Measurements from ENCODE around the gene HOXA6.
A peak's percentile ranks its signal among the peaks of the same experiment; 100 is the strongest.

The HOXA6 gene

DNA sequence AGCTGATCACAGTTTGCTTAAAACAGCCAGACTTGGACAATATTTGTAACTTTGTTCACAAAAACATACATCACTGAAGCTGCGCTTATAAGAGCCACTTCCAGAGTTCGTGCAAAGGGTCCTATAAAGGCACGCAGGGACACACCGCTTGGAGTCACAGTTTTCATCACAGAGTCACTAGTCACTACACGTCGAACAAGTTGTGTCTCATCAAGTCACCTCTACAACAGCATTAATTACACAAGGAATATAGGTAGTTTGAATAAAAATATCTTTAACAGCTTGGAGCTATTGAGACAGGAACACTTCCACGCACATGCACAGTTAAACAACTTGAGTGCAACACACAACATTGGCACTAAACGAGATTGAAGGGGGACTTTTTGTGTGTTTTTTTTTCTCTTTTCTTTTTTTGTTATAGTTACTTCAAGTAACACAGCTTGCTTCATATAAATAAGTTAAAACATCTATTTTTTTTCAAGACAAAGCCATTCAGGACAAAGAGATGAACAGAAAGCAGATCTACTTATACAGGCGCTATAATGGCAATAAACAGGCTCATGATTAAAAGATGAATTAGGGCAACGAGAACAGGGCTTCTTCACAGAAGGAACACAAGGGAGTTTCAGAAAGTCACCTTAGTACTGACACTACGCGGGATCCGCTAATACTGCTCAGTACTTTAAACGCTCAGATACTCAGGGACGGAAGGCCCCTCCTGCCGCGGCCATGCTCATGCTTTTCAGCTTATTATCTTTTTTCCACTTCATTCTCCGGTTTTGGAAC, 6.2 kb downstream of the HOXA6 start:
- DNase-seq (ENCODE audit: low read depth in 1 of 2, low spot score in 1 of 2): no peak

DNA sequence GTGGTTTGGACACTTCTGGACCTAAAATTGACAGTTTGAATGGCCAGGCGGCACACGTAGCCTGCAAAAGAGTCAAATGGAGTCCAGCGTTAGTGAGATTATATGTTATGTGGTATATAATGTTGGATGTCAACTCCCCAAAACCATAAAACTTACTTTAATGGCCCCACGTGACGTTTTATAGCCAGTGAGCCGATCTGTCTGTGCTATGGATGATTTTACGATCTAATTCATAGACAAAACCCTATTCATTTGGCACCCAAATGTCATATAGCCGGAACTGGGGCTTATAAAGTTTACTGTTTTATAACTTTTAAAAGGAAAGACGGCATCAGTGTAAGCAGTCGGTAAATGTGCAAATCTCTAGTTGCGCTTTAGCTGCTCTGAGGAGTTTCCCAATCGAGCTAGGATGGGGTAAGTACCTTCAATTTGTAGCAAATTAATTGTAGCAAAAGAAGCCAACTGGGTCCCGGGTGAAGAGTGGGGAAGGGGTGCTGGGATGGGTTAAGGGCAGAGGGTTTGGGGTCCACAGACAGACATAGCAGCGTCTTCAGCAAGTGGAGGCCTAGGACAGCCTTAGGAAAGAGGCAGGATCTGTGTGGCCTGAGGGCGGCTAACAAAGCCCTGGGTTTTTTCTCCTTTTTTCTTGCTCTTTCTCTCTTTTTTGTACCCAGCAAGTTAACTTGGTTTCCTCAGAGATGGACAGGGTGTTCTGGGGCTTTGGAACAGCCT, 7.3 kb downstream of the HOXA6 start:
- DNase-seq (ENCODE audit: low read depth in 1 of 2, low spot score in 1 of 2): no peak

DNA sequence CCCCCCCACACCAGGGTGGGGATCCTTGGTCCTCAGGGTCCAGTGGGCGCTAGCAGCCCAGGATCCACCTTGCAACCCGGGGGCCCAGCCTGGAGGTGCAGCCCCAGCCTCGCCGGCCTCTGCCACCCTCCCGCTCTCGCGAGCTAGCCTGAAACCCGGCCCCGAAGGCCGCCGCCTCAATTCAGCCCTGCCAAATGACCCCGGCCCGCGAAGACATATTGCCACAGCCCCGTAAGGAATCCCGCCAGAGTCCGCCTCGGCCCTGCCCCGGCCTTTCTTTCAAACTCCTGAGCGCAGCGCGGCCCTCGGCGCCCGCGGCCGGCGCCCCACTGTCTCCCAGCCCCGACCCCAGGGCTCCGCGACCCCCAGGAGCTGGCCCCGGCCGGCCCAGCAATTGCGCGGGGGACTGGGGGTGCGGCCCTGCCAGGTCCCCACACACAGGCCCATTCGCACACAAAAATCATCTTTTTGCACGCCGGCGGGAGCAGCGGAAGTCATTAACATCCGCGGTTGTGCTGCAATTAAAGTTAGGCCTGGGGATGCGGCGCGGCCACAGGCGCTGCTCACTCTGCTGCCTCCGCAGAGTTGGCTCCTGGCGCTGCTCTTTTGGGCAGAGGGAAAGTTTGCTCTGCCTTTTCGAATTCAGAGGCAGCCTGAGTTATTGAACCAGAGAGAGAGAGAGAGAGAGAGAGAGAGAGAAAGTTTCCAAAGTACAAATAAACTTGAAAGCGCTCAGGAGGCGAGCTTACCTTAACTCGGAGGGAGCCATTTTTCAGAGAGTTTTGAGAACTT, 8.0 kb downstream of the HOXA6 start:
- no peak for DNase-seq (ENCODE audit: low read depth in 1 of 2, low spot score in 1 of 2)

DNA sequence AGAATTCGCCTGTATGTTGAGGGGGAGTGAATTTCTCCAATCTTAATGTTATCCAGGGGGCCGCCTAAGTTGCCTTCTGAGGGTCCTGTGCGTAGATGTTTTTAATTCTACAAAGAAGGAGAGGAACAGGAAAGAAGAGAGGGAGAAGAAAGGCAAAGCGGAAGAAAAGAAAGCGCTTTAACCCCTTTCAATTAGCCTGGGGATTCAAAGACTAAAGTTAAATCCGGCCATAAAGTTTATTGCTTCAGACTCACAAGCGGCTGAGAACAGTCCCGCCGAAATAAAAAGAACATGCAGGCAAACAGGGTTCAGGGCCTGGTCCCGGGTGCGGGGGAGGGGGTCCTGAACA, 8.6 kb downstream of the HOXA6 start:
- DNase-seq (ENCODE audit: low read depth in 1 of 2, low spot score in 1 of 2): no peak

DNA sequence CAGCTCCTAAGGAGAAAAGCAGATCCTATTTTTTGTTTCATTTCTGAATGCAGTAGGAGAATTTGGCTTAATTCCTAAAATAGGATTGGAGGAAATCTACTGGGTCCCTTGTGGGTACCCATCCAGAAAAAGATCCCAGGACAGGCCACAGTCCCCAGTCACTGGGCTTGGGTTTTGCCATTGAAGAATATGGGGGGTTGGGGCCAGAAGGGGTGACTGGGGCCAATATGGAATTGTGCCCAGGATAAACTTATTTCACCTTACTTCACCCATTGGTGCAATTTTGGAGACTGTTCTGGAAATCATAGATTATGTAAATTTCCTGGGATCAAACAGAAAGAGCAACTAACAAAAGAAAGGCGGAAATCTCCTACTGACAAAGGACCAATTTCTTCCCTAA, 9.1 kb downstream of the HOXA6 start:
- no peak for DNase-seq (ENCODE audit: low read depth in 1 of 2, low spot score in 1 of 2)

DNA sequence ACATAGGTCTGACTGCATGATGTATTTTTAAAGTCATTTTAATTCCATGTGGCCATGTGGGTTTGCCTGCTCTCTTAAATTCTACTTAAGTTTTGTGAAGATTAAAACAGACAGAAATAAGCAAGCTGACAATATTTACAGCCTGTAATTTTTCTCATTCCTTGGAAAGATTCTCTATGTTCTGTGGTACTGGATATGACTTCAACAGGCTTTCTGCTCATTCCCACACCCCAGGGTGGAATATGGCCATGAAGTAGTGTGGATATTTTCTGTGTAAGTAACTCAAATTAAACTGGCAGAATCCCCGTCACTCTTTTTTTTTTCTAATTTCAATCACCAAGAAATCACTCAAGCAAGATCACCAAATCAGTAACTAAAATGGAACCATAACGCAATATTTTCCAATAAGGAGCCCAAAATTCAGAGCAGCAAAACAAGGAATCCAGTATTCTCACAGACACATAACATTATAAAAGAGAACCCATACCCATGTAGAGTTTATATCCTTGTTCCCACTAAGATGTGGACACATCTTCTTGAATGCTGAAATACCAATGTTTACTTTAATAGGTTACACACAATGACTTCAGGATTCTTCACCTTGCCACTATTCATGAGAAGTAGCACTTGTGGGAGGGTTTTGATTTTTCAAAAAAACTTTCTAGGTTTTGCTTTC, 9.8 kb downstream of the HOXA6 start:
- no peak for DNase-seq (ENCODE audit: low read depth in 1 of 2, low spot score in 1 of 2)

DNA sequence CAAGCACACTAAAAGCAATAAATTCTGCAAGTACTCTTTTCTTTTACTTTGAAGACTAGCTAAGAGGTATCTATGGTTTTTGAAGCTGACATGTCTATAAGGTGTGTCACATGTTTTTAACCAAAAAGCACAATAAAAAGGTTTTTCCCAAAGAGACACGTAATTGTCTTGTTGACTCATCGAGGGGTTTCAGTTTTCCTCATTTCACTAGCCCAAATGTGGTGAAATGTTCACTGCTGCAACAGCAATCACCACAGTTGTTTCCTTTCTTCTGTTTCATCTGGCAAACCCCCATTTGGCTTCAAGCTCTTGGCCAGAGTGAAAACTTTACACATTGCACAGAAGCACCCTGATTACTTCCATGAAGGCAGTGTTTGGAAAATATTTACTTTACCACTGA, 13.2 kb downstream of the HOXA6 start:
- peak in 1 of 2 donors; percentile 21 for DNase-seq (ENCODE audit: low read depth in 1 of 2, low spot score in 1 of 2)

DNA sequence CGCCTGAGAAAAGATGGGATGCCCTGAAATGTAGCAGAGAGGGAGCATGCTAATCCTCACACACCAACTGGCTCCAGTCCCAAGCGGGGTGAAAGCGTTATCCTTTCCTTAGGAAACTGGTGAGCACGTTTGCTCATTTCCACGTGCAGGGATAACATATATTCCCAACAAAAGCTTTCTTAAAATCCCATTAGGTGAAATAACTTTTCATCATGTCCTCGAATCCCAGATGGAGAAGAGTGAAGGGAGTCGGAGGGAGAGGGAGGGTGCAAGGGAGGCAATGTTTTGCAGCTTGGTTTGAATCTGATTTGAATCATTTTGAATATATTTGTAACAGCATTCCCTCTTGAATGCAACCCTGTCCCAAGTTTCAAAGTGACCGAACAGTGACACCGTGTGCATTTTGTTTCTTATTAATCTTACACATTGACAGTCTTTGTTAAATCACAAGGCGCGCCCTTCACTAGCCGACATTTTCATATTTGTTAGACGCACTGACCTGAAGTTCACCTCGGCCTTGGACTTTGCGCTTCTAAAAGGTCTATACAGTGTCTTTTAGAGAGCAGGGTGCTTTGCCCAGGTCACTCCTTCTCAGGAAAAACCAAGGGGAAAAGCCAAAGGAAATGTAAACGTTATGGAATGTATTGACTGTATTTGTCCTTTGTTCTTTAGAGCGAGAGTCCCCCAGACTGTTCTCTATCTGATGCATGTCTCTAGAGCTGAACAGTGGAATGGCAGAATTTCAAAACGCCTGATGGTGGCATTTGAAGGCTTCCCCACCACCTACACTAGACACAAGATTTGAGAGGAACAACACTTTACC, 14.0 kb downstream of the HOXA6 start:
- no peak for DNase-seq (ENCODE audit: low read depth in 1 of 2, low spot score in 1 of 2)

DNA sequence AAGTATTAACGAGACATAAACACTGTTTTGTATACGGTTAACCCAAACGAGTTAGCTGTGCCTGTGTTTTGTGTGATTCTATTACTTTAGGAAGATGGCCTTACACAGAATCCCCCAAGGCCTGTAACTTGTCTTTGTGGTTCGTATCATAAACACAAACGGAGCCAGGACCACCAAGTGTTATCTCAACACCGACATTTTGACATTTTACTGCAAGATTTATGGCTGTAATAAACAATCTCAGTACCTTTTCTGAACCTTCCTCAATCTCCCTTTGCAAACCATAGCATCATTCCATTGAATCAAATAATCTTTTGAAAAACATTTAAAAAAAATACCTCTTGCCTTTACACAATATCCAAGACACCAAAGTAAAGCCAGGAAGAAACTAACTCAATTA, 14.6 kb downstream of the HOXA6 start:
- no peak for DNase-seq (ENCODE audit: low read depth in 1 of 2, low spot score in 1 of 2)

DNA sequence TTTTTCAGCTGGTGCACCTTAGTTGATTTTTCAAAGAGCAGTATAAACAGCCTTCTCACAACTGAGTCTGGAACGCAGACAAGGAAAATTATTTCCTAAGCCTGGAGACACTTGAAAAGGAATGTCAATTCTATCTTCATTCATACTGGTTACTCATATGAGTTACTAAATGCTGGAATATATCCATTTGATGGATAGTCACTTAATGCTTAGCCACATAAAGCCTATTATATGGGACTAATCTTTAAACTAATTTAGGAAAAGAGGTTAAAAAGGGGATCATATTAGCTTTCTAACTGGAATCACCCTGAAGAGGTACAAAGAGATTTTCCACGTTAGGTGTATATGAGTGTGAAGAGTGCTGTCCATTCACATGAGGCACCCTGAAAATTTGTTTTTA, 15.4 kb downstream of the HOXA6 start:
- DNase-seq (ENCODE audit: low read depth in 1 of 2, low spot score in 1 of 2): no peak

DNA sequence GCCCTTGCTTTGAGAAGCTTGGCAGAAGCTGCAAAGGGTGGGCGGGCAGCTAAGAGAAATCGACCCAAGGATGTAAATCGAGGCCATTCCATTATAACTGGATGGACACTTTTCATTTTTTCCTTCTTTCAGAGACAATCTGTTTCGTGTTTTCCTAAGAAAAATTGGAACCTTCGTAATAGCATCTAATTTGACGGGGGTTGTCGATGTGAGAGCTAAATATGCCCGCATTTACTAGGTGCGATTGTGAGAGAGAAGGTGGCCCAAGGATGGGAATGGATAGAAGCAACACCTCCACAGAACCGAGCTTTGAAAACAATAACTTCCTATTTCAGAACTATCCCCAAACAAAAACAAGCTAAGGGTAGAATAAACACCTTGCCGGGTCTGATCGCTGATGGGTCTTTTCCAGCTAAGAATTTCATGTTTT, 16.2 kb downstream of the HOXA6 start:
- no peak for DNase-seq (ENCODE audit: low read depth in 1 of 2, low spot score in 1 of 2)

DNA sequence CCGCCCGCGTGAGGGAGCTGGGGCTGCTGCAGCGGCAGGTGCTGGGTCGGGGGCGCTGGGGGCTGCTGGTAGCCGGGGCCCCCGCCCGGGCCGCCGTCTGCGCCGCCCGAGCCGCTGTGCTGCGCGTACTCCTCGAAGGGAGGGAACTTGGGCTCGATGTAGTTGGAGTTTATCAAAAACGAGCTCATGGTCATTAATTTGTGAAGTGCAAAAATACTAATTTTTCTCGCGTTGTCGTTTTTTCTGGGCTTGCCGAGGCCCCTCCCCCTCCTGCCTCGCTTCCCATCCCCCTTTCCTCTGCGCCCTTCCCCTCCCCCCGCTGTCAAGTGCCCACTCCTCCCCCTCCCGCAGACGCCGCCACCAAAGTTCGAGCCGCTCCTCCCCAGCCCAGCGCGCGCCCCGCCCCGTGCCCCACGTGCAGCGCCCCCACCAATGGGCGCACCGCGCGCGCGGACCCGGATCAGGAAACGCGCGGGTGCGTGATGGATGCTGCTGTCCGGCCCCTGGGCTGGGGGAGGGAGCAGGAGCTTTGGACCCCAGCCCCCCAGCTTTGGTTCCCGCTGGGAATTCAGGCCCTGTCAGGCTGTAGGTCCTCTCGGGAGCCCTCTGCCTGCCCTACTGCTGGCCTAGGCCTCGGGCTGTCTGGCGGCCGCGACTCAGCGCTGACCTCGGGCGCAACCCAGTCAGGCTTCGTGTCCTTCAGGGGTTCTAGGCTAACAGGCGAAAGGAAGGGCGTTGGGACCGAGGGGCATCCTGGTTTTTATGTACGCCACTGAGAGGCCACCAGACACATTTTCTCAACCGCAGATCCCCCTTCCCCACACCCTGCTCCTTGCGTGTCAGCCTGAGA, 16.8 kb downstream of the HOXA6 start, which contains the start of gene HOXA4:
Gene HOXA4 (minus strand): TSS at position 218 of the 850 bp plus-strand sequence. CDS start 24 bp downstream, at position 194.
- peak; percentile 46 to 55 for DNase-seq (ENCODE audit: low read depth in 1 of 2, low spot score in 1 of 2)

DNA sequence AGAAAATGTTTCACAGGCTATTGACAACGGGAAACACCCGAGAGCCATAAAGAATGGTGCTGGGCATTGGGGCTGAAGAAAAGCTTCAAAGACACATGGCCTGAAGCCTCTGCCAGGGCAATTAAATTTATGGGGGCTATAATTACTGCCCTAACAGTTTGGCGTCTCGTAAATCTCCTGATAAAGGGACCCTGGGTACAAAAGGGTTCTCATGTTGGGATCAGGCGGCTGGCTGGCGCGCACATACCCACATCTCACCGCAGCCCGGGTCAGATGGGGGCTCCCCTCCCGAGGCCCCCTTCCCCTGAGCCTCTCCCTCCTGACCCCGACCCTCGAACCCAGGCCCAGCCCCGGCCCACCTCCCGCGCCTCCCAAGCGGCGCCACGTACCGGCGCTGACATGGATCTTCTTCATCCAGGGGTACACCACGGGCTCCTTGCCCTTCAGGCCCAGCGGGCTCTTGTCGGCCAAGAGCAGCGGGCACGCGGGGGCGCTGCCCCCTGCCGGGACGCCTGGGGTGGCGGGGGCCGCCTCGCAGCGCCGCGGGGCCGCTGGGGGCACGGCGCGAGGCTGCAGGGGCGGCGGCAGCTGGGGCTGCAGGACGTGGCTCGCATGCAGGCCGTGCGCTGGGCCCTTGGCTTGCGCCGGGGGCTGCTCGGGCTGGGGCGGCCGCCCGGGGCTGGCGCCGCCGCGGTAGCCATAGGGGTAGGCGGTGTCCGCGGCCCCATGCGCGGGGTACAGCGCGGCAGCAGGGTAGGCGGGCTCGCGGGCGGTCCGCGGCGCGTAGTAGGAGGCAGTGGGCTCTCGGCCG, 17.6 kb downstream of the HOXA6 start:
- no peak for DNase-seq (ENCODE audit: low read depth in 1 of 2, low spot score in 1 of 2)

DNA sequence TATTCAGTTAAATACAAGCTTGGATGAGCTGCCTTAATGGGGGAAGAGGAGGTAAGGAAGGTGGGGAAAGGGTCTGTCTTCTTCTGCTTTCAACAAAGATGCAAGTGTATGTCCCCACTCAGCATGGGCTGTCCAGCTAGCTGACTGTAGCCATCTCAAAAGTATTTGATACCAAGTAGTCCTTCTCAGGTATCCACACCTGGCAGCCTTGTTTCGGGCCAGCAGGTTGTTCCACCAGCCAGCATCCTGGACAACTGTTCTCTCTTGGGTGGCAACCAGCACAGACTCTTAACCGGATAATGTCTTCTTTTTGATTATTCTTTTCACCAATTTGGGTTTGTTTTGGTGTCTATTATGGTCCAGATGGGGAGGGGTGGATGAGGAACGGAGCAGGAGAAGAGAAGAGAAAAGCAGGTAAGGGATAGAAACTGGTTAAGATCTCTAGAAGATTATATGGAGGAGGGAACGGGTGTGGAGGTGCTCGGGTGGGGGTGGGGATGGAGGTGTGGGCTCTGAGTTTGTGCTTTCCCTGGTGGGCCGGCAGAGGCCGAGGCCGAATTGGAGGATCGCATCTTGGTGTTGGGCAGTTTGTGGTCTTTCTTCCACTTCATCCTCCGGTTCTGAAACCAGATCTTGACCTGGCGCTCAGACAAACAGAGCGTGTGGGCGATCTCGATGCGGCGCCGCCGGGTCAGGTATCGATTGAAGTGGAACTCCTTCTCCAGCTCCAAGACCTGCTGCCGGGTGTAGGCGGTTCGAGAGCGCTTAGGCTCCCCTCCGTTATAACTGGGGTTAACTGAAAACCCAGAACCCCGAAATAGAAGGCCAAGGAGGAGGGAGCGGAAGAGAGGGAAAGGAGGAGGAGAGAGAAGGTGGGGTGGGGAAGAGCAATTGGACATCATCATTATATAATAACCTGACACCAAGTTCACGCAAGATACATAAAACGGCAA, 18.5 kb downstream of the HOXA6 start:
- DNase-seq (ENCODE audit: low read depth in 1 of 2, low spot score in 1 of 2): no peak

DNA sequence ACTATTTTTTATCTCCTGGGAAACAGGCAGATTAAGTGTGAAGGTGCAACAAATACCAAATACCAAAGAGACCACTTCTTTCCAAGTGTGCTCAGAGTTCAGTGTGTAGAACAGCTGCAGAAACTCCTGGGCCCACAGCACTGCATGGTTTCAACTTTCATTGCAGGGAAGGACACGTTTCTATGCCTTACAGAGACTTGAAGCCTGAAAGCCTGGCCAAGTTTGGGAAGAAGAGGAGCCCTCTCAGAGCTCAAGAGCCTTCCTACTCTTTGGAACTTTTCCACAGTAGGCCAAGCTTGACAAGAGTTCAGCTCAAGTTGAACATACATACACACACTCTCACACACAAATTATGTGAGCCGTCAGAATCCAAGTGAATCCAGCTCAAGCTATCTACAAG, 19.5 kb downstream of the HOXA6 start:
- DNase-seq (ENCODE audit: low read depth in 1 of 2, low spot score in 1 of 2): no peak

DNA sequence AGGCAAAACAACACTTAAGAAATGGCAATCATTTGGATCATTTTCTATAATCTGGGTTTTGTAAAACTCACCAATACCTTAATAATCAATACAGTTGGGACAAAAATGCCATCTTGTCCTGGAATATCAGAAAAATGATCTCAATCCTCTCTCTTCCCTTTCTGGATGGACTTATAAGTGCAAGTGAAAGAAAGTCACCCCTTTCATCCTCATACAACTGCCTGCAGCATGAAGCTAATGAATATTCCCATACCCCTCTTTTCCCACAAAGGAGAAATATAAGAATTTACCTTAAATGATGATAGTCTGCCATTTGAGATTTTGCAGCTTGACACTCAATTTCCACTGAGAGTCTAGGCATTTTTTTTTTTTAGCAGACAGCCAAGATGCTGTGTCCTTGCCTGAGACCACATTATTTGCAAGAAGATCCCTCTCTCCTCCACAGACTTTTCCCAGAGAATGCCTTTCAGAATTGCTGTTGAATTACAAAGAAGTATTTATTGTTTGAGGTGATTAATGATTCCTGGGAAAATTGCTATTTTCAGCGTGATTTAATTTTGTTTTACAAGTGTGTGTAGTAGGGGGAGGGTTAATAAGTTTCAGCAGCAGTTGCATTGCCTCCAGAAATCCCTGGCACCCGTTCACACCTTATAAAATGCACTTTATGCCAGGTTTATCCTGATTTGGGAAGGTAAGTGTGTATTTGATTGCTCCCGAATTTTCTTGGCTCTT, 20.8 kb downstream of the HOXA6 start:
- no peak for DNase-seq (ENCODE audit: low read depth in 1 of 2, low spot score in 1 of 2)

DNA sequence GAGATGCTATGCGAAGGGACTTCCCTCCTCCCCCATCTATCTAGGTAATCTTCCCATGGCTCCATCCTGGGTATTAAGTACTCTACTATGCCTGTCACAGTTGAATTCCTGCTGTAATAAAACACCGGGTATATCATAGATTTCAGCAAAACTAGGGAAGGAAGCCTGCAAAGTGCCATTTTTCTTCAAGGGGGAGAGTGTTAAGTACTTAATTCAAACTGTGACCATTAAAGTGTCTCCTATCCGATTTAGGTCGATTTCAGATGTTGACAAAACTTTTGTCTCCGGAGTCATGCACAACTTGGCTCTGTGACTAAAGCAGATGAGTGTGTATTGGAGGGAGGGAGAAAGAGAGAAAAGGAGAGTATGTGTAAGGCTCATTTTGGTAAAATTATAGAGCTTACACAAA, 21.6 kb downstream of the HOXA6 start:
- DNase-seq (ENCODE audit: low read depth in 1 of 2, low spot score in 1 of 2): no peak
